ENCODE results near the gene INAFM2.

The INAFM2 gene

GRCh38 chr15:40325188-40325587 is 1.7 kb downstream of the INAFM2 start:
- Histone ChIP-seq H3K4me1 (ENCODE audit: control insufficient read depth, insufficient read depth, low read length) (peaks cover 31% of the 10 kb centered on the region), H3K27me3 (ENCODE audit: control insufficient read depth, insufficient read depth, low read length) (peaks cover 25% of the 10 kb centered on the region), H3K4me3 (ENCODE audit: low read depth, low read length) (peak overlapping the region; percentile 66), H3K36me3 (ENCODE audit: control insufficient read depth, insufficient read depth, low read length) (no peaks in the 10 kb centered on the region), H3K9me3 (ENCODE audit: control insufficient read depth, insufficient read depth, low read length) (no peaks in the 10 kb centered on the region), H3K9ac (ENCODE audit: low read depth, low read length) (no peak overlapping the region)

GRCh38 chr15:40325700-40326099 is 2.2 kb downstream of the INAFM2 start:
- Histone ChIP-seq H3K36me3 (ENCODE audit: control insufficient read depth, insufficient read depth, low read length) (no peaks in the 10 kb centered on the region), H3K9me3 (ENCODE audit: control insufficient read depth, insufficient read depth, low read length) (no peaks in the 10 kb centered on the region), H3K27me3 (ENCODE audit: control insufficient read depth, insufficient read depth, low read length) (peaks cover 25% of the 10 kb centered on the region), H3K4me1 (ENCODE audit: control insufficient read depth, insufficient read depth, low read length) (peaks cover 31% of the 10 kb centered on the region), H3K9ac (ENCODE audit: low read depth, low read length) (no peak overlapping the region), H3K4me3 (ENCODE audit: low read depth, low read length) (no peak overlapping the region)

GRCh38 chr15:40327457-40327856 is 4.0 kb downstream of the INAFM2 start:
- H3K9ac ChIP-seq (ENCODE audit: low read depth, low read length): no peak overlapping the region
- H3K4me1 ChIP-seq (ENCODE audit: control insufficient read depth, insufficient read depth, low read length): peaks cover 30% of the 10 kb centered on the region
- H3K36me3 ChIP-seq (ENCODE audit: control insufficient read depth, insufficient read depth, low read length): no peaks in the 10 kb centered on the region
- H3K9me3 ChIP-seq (ENCODE audit: control insufficient read depth, insufficient read depth, low read length): no peaks in the 10 kb centered on the region
- H3K4me3 ChIP-seq (ENCODE audit: low read depth, low read length): no peak overlapping the region
- peaks cover 16% of the 10 kb centered on the region for H3K27me3 ChIP-seq (ENCODE audit: control insufficient read depth, insufficient read depth, low read length)

GRCh38 chr15:40328176-40328575 is 4.7 kb downstream of the INAFM2 start:
- no peak overlapping the region for H3K4me3 ChIP-seq (ENCODE audit: low read depth, low read length)
- H3K4me1 ChIP-seq (ENCODE audit: control insufficient read depth, insufficient read depth, low read length): peaks cover 26% of the 10 kb centered on the region
- H3K27me3 ChIP-seq (ENCODE audit: control insufficient read depth, insufficient read depth, low read length): peaks cover 12% of the 10 kb centered on the region
- H3K9ac ChIP-seq (ENCODE audit: low read depth, low read length): no peak overlapping the region
- H3K9me3 ChIP-seq (ENCODE audit: control insufficient read depth, insufficient read depth, low read length): no peaks in the 10 kb centered on the region
- no peaks in the 10 kb centered on the region for H3K36me3 ChIP-seq (ENCODE audit: control insufficient read depth, insufficient read depth, low read length)

- H3K9me3 ChIP-seq (ENCODE audit: control insufficient read depth, insufficient read depth, low read length): no peaks in the 10 kb centered on the region
- H3K36me3 ChIP-seq (ENCODE audit: control insufficient read depth, insufficient read depth, low read length): no peaks in the 10 kb centered on the region
- peaks cover 26% of the 10 kb centered on the region for H3K4me1 ChIP-seq (ENCODE audit: control insufficient read depth, insufficient read depth, low read length)
- no peak overlapping the region for H3K4me3 ChIP-seq (ENCODE audit: low read depth, low read length)
- peaks cover 12% of the 10 kb centered on the region for H3K27me3 ChIP-seq (ENCODE audit: control insufficient read depth, insufficient read depth, low read length)
- H3K9ac ChIP-seq (ENCODE audit: low read depth, low read length): no peak overlapping the region
Measured at GRCh38 chr15:40328751-40329150, 5.3 kb downstream of the INAFM2 start.

- H3K4me1 ChIP-seq (ENCODE audit: control insufficient read depth, insufficient read depth, low read length): peaks cover 26% of the 10 kb centered on the region
Measured at GRCh38 chr15:40329804-40330203, 6.3 kb downstream of the INAFM2 start.

GRCh38 chr15:40330368-40330836 is 6.9 kb downstream of the INAFM2 start:
- no peaks in the 10 kb centered on the region for H3K36me3 ChIP-seq (ENCODE audit: control insufficient read depth, insufficient read depth, low read length)

More at GRCh38 chr15:40329804-40330203, 6.3 kb downstream of the INAFM2 start:
- H3K9me3 ChIP-seq (ENCODE audit: control insufficient read depth, insufficient read depth, low read length): no peaks in the 10 kb centered on the region
- H3K27me3 ChIP-seq (ENCODE audit: control insufficient read depth, insufficient read depth, low read length): peaks cover 10% of the 10 kb centered on the region
- H3K4me3 ChIP-seq (ENCODE audit: low read depth, low read length): no peak overlapping the region
- H3K36me3 ChIP-seq (ENCODE audit: control insufficient read depth, insufficient read depth, low read length): no peaks in the 10 kb centered on the region
- H3K9ac ChIP-seq (ENCODE audit: low read depth, low read length): no peak overlapping the region

GRCh38 chr15:40331026-40331425 is 7.5 kb downstream of the INAFM2 start:
- H3K36me3 ChIP-seq (ENCODE audit: control insufficient read depth, insufficient read depth, low read length): no peaks in the 10 kb centered on the region
- H3K9ac ChIP-seq (ENCODE audit: low read depth, low read length): no peak overlapping the region
- H3K4me1 ChIP-seq (ENCODE audit: control insufficient read depth, insufficient read depth, low read length): peaks cover 19% of the 10 kb centered on the region
- no peaks in the 10 kb centered on the region for H3K9me3 ChIP-seq (ENCODE audit: control insufficient read depth, insufficient read depth, low read length)
- H3K4me3 ChIP-seq (ENCODE audit: low read depth, low read length): no peak overlapping the region
- H3K27me3 ChIP-seq (ENCODE audit: control insufficient read depth, insufficient read depth, low read length): no peaks in the 10 kb centered on the region

More at GRCh38 chr15:40330368-40330836, 6.9 kb downstream of the INAFM2 start:
- Histone ChIP-seq H3K4me1 (ENCODE audit: control insufficient read depth, insufficient read depth, low read length) (peaks cover 20% of the 10 kb centered on the region), H3K9ac (ENCODE audit: low read depth, low read length) (no peak overlapping the region), H3K9me3 (ENCODE audit: control insufficient read depth, insufficient read depth, low read length) (no peaks in the 10 kb centered on the region), H3K4me3 (ENCODE audit: low read depth, low read length) (no peak overlapping the region), H3K27me3 (ENCODE audit: control insufficient read depth, insufficient read depth, low read length) (peaks cover 4% of the 10 kb centered on the region)

- Histone ChIP-seq H3K9ac (ENCODE audit: low read depth, low read length) (no peak overlapping the region), H3K27me3 (ENCODE audit: control insufficient read depth, insufficient read depth, low read length) (no peaks in the 10 kb centered on the region), H3K4me1 (ENCODE audit: control insufficient read depth, insufficient read depth, low read length) (peaks cover 15% of the 10 kb centered on the region), H3K4me3 (ENCODE audit: low read depth, low read length) (no peak overlapping the region), H3K36me3 (ENCODE audit: control insufficient read depth, insufficient read depth, low read length) (no peaks in the 10 kb centered on the region), H3K9me3 (ENCODE audit: control insufficient read depth, insufficient read depth, low read length) (no peaks in the 10 kb centered on the region)
Measured at GRCh38 chr15:40331637-40332036, 8.1 kb downstream of the INAFM2 start.

- Histone ChIP-seq H3K36me3 (ENCODE audit: control insufficient read depth, insufficient read depth, low read length) (no peaks in the 10 kb centered on the region), H3K27me3 (ENCODE audit: control insufficient read depth, insufficient read depth, low read length) (peaks cover 2% of the 10 kb centered on the region), H3K4me3 (ENCODE audit: low read depth, low read length) (no peak overlapping the region), H3K9me3 (ENCODE audit: control insufficient read depth, insufficient read depth, low read length) (no peaks in the 10 kb centered on the region), H3K9ac (ENCODE audit: low read depth, low read length) (no peak overlapping the region), H3K4me1 (ENCODE audit: control insufficient read depth, insufficient read depth, low read length) (peaks cover 10% of the 10 kb centered on the region)
Measured at GRCh38 chr15:40332113-40332781, 8.8 kb downstream of the INAFM2 start.

- H3K9ac ChIP-seq (ENCODE audit: low read depth, low read length): no peak overlapping the region
- no peaks in the 10 kb centered on the region for H3K4me1 ChIP-seq (ENCODE audit: control insufficient read depth, insufficient read depth, low read length)
- no peaks in the 10 kb centered on the region for H3K9me3 ChIP-seq (ENCODE audit: control insufficient read depth, insufficient read depth, low read length)
- peaks cover 3% of the 10 kb centered on the region for H3K27me3 ChIP-seq (ENCODE audit: control insufficient read depth, insufficient read depth, low read length)
- H3K4me3 ChIP-seq (ENCODE audit: low read depth, low read length): no peak overlapping the region
- H3K36me3 ChIP-seq (ENCODE audit: control insufficient read depth, insufficient read depth, low read length): no peaks in the 10 kb centered on the region
Measured at GRCh38 chr15:40333922-40334492, 10.5 kb downstream of the INAFM2 start.

GRCh38 chr15:40334541-40334940 is 11.0 kb downstream of the INAFM2 start:
- H3K9ac ChIP-seq (ENCODE audit: low read depth, low read length): no peak overlapping the region
- no peaks in the 10 kb centered on the region for H3K4me1 ChIP-seq (ENCODE audit: control insufficient read depth, insufficient read depth, low read length)
- no peaks in the 10 kb centered on the region for H3K9me3 ChIP-seq (ENCODE audit: control insufficient read depth, insufficient read depth, low read length)
- H3K36me3 ChIP-seq (ENCODE audit: control insufficient read depth, insufficient read depth, low read length): no peaks in the 10 kb centered on the region
- no peak overlapping the region for H3K4me3 ChIP-seq (ENCODE audit: low read depth, low read length)
- H3K27me3 ChIP-seq (ENCODE audit: control insufficient read depth, insufficient read depth, low read length): peaks cover 3% of the 10 kb centered on the region

Data from iPS-15b (cell line).